DMS79 (cell line): ENCODE results near the gene FGD4.

Experiments
- DNase-seq: peaks from one replicate; lab custom pipeline; 2025; lab: John Stamatoyannopoulos, UW

FGD4 gene

GRCh38 chr12:32399370-32400113 lies at the start of gene FGD4:
Gene FGD4, plus strand, starts transcription at chr12:32399558.
- DNase-seq, result peak; percentile 73

DNA sequence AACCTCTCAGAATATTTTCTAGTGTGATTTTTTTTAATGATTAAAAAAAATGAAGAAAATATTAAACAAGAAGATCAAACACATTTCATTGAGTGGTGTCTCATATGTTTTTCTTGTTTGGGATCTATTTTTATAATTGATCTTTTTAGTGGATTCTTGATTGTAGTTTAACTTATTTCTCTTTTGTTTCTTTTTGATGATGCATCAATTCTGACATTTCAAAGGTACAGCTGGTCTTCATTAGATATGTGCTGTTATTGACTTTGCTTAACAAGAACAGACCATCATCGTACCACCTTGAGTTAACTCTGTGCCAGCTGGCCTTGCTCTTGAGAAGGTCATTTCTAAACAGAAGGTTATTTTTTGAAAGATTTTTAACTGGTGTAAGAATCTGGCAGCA lies 45.8 kb upstream of the FGD4 start:
- no peak for DNase-seq

GRCh38 chr12:32357601-32358249 lies 41.6 kb upstream of the FGD4 start:
- DNase-seq, result no peak

- DNase-seq, result no peak
These were observed 38.4 kb upstream of the FGD4 start for GRCh38 chr12:32360956-32361355.

DNA sequence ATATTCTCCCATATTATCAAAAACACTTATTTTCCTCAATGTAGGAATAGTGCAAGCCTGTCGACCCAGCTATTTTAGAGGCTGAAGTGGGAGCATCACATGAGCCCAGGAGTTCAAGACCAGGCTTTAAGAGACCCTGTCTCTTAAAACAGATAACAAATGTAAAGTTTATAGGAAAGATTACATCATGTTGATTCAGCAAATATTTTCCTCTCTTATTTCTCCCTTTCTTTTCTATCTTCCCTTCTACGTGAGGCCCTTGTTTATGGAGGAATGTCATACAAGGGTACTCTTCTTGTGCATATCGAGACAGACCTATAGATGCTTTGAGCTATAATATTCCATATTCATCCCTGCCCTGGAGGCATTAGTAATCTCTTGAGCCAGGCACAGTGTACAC lies 36.5 kb upstream of the FGD4 start:
- no peak for DNase-seq

- peak; percentile 23 for DNase-seq
These were observed 33.8 kb upstream of the FGD4 start for GRCh38 chr12:32365473-32366064.

DNA sequence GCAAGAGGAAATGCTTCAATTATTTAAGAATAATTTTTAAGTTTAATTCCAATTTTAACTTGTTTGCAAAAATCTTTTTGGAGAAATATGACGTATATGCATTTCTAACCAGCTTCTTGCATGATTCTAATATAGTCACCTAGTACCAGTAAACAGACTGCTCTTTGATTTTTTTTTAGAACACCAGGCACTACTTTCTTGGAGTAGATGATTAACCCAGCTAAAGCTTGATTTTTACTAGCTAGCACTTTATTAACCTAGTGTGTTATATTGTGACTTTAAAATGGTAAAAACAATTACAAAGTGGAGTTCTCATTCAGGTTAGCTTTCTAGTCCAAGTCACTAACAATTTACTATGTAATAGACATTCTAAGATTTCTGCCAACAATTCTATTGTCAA lies 32.6 kb upstream of the FGD4 start:
- no peak for DNase-seq

DNA sequence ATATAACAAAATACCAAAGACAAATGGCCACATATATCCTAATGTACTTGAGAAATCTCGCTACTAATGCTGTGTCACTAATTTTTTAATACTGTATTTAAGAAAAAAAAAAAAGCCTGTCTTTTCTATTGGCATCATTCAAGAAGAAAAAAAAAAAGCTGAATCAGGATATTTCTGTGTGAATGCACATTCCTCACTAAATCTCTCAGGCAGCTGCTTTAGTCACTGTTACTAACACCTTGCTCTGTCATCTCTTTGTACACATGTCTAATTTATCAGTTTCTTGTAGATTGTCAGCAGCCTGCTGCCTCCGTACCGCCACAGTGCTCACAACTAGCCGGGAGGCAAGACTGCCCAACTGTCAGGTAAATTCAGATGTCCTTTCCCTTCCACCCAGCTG lies 32.0 kb upstream of the FGD4 start:
- DNase-seq, result no peak

DNA sequence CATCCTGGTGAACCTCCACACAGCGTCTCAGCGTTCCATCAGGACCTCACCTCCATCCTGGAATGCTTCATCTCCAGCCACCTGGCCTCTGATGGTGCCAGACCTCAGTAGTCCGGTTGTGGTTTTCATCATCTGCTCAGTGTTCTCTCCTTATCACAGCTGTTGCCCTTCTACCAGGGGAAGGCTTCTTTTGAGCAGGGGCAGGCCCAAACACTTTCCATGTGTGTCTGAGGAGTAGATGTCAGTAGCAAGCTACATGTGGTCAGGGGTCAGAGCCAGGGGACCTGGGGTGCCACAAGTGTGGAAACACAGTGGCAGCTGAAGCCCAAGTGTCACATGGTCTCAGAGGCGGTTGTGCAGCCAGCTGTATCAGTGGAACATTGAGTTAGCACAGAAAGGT lies 30.2 kb upstream of the FGD4 start:
- DNase-seq, result no peak

DNA sequence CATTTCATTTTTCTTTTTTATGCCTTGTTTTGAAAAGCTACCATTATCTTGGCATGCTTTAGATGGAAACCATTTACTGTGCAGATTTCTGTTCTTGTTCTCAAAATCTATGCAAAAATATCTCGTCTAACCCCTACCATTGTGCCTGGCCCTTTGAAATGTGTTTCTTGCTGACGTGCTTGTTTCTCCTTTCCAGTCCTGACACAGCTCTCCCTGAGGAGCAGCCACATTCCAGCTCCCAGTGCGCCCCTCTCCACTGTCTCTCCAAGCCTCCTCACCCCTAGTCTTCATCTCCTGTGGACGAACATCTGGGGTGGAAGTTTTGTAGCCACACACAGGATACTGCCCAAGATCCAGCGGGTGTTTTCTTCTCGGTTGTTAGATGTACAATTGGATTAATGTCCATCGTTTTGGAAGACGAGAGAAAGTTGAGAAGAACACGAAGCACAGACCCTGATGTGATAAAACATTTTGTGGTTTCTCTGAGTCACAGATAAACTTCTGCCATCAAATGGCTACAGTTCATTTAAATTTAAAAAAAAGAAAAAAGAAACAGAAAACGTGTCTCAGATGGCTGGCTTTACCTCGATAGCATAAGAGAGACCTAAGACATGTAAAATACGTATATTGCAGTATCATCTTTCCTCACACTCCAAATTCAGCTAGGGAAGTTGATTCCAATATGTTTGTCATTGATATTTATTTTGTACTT lies 21.9 kb upstream of the FGD4 start:
- no peak for DNase-seq

DNA sequence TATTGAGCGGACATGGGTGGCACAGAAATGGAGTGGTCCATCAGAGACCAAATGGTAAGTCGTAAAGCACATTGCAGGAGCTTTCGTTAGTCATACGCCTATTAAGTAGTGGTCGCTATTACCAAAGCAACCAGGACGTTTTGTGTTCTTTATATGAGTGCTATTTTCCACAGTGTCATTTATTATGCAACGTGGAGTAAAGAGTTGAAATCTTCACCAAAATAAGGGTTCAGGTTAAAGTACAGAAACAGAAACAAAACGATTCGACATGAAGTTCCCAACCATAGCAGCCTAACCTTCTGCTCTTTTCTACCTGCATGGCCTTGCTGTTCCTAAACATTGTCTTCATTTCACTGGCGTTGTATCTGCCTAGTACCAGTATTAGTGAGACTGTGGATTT lies 20.1 kb upstream of the FGD4 start:
- DNase-seq, result no peak

DNA sequence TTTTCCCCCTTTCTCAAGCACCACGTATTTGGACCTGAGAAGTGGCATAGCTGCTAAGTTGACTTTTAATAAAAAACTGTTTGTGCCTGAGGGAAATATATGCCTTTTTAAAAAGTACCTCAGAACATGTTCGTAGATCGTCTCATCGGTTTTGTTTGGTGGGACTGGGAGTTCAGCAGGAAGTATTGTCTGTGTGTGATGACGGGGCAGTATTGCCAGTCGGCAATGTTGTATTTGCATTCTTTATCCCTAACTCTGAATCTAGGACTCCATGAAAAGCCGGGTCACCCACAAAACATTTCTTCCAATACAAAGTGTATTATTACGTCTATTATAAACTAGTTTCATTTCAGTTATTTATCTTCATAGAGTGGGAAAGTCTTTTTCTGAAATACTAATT lies 19.7 kb upstream of the FGD4 start:
- no peak for DNase-seq

GRCh38 chr12:32382226-32382625 lies 17.1 kb upstream of the FGD4 start:
- DNase-seq, result no peak

DNA sequence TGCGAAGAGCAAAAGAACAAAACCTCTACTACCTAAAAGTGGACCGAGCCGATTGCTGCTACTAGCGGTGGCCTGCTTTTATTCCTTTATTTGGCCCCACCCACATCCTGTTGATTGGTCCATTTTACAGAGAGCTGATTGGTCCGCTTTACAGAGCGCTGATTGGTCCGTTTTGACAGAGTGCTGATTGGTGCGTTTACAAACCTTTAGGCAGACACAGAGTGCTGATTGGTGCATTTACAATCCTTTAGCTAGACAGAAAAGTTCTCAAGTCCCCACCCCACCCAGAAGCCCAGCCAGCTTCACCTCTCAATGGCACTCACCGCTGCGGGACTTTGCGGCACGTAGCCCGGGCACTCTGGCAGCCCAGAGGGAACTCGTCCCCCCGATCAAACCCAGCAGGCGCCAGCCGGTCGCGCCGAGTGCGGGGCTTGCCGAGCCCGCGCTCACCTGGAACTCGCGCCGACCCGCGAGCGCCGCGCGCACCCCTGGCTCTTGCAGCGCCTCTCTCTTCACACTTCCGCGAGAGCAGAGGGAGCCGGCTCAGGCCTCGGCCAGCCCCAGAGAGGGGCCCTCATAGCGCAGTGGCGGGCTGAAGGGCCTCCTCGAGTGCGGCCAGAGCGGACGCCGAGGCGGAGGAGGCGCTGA lies 8.7 kb upstream of the FGD4 start:
- peak; percentile 46 for DNase-seq

GRCh38 chr12:32395026-32395425 lies 4.3 kb upstream of the FGD4 start:
- no peak for DNase-seq

DNA sequence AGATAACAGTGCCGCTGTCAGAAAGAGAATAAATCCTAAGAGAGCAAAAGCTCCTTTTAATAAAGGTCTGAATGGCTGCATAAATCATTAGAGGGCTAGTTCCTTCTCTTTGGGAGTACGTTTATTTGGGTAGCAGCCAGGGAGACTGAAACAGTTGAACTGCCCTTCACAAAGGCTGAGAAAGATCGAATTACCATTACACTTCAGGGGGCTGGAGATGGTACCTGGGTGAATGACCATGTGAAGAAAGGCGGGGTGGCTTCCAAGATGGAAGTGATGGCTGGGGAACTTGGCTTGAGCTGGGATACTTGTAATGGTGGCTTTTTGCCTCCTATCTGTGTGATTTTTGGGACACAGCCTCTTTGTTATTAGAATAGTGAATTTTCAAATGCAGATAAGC lies 1.7 kb upstream of the FGD4 start:
- DNase-seq, result peak; percentile 24

- DNase-seq, result no peak
These were observed 1.2 kb upstream of the FGD4 start for GRCh38 chr12:32398181-32398580.

DNA sequence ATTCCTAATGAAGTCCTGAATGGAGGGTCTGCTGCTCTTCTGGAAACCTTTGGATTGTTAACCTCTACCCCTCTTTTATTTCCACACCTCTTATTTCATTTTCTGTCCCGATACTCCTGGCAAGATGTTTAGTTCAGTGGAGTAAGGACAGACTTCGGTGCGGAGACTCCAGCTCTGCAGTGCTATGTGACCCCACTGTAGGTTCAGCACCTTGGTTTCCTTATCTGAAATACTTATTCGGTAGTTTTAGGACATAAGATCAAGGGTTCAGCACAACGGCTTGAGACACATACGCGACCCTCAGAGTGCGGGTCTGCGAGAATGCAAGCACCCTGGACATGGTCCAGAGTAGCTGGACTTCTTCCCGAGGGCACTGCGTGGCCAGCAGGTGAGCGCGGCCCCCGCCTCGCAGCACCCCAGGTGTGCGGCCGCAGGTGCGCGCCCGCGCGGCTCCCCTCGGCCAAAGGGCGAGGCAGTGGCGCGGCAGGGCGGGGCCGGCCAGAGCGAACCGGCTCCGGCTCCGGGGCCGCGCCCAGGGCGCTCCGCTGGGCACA lies 465 bp upstream of the FGD4 start:
- no peak for DNase-seq

GRCh38 chr12:32400114-32400672 lies 835 bp downstream of the FGD4 start:
- DNase-seq, result no peak

DNA sequence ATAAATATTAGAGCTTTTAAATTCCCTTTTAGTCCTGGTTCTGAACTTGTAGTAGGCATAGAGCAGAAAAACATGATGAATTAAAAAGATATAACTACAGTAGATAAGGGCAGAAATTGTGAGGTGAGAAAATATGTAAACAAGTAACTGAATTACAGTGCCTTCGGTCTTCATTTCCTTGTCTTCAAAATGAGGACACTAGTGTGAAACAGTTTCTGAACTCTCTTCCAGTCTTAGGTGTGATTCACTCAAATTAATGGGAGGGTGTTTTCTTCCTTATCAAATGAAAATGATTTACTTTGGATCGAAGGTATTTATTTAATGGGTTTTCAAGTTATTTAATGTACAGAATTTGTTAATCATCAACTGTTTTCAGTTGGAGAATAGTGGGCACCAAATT lies 1.5 kb downstream of the FGD4 start:
- no peak for DNase-seq

DNA sequence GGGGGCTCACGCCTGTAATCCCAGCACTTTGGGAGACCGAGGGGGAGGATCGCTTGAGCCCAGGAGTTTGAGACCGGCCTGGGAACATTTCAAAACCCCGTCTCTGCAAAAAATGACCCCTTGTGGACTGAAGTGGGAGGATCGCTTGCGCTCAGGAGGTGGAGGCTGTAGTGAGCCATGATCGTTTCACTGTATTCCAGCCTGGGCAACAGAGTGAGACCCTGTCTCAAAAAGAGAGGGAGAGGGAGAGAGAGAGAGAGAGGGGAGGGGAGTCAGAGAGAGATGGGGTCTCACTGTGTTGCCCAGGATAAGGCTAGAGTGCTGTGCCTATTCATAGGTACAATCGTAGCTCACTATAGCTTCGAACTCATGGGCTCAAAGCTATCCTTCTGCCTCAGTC lies 2.8 kb downstream of the FGD4 start:
- DNase-seq, result no peak

- no peak for DNase-seq
These were observed 3.6 kb downstream of the FGD4 start for GRCh38 chr12:32402946-32403345.
